Spleen (tissue), 11 donors: ENCODE measurements around the gene NYNRIN. TPM values are rescaled to one million over a fixed set of nuclear protein-coding genes. Genes with fewer than 3 reads are reported as not detected.

Source experiments
- DNase-seq: peaks from one replicate; pipeline ENCODE4 v3.0.0-alpha.2; 2020
- H3K27ac ChIP-seq, 8 donors: fragments of 200-600 bp; sonication (generic) in 7 of 8; 1 replicate in 4 of 8; 2 replicates in 4 of 8; pipeline versions ENCODE4 v1.5.0 to v1.8.0; 2016 to 2021; ENCODE audit warnings: inconsistent platforms in 4 of 8, mild to moderate bottlenecking in 4 of 8, moderate library complexity in 1 of 8
- H3K27me3 ChIP-seq, 7 donors: fragments of 200-600 bp; sonication (generic) in 6 of 7; replicated peaks in 1 of 7; 1 replicate in 4 of 7; 2 replicates in 3 of 7; pipeline versions ENCODE4 v1.5.0 to v1.8.0; 2016 to 2021; ENCODE audit warnings: inconsistent platforms in 3 of 7, mild to moderate bottlenecking in 1 of 7
- H3K36me3 ChIP-seq, 6 donors: fragments of 200-600 bp; sonication (generic) in 5 of 6; 1 replicate in 4 of 6; 2 replicates in 2 of 6; pipeline versions ENCODE4 v1.5.0 to v1.8.0; 2016 to 2021; ENCODE audit warnings: inconsistent platforms in 2 of 6
- H3K4me1 ChIP-seq, 6 donors: fragments of 200-600 bp; sonication (generic) in 5 of 6; 1 replicate in 3 of 6; 2 replicates in 3 of 6; pipeline versions ENCODE4 v1.5.0 to v1.8.0; 2016 to 2021; ENCODE audit warnings: inconsistent platforms in 3 of 6
- H3K4me3 ChIP-seq, 8 donors: fragments of 200-600 bp; sonication (generic) in 7 of 8; 1 replicate in 4 of 8; 2 replicates in 4 of 8; pipeline versions ENCODE4 v1.5.0 to v1.8.0; 2016 to 2021; ENCODE audit warnings: inconsistent platforms in 4 of 8, mild to moderate bottlenecking in 4 of 8, moderate library complexity in 2 of 8
- H3K9me3 ChIP-seq, 8 donors: fragments of 200-600 bp; sonication (generic) in 7 of 8; 1 replicate in 4 of 8; 2 replicates in 4 of 8; pipeline versions ENCODE4 v1.5.0 to v1.8.0; 2016 to 2021; ENCODE audit warnings: inconsistent platforms in 4 of 8
- CTCF ChIP-seq, 11 experiments: fragments of 200-600 bp in 7 of 11; fragments of 450-650 bp in 4 of 11; sonication (generic) in 4 of 11; IDR thresholded peaks in 8 of 11; conservative IDR thresholded peaks in 3 of 11; 1 replicate in 7 of 11; 2 replicates in 4 of 11; pipeline versions ENCODE4 v1.4.0 to v1.8.0; 2016 to 2021; ENCODE audit warnings: antibody characterized with exemption in 11 of 11, inconsistent platforms in 4 of 11, mild to moderate bottlenecking in 1 of 11
- POLR2A ChIP-seq, 3 donors: fragments of 450-650 bp; IDR thresholded peaks; one replicate each; pipeline ENCODE4 v1.5.1; 2017; ENCODE audit warnings: antibody characterized with exemption in 3 of 3, mild to moderate bottlenecking in 1 of 3
- POLR2AphosphoS5 ChIP-seq, 3 donors: sonication (generic); formaldehyde crosslinking; IDR thresholded peaks; one replicate each; pipeline ENCODE4 v1.5.1; 2017; ENCODE audit warnings: antibody characterized with exemption in 3 of 3
- WGBS, 5 donors: extraction: QIAGEN DNeasy Blood & Tissue Kit in 3 of 5; methylation state at CpG; one replicate each; pipeline versions ENCODE4 v1.1.5 to v1.1.7; 2013 to 2018; 5-methylcytosine and 5-hydroxymethylcytosine counted together
- intact Hi-C: fragments of 100-400 bp; cut with DNase I; formaldehyde crosslinking; loops from one replicate; pipeline ENCODE4 v1.15.0; 2023; ENCODE audit warnings: low total_unique reads
- polyA plus RNA-seq, 3 donors: library from polyadenylated mRNA; stranded (reverse); fragments of 200-250 nt; gene quantifications; one replicate each; pipeline ENCODE4 v1.2.1, GENCODE V29; 2013
- total RNA-seq, 7 donors: library from RNA; depleted of rRNA in 3 of 7; stranded (reverse); fragments of >200 nt in 3 of 7; fragmentation: NEBNext Ultra II Directional in 4 of 7; extraction: Animal tissue kit (Norgen Biotek cat#: 25700) in 4 of 7; gene quantifications; one replicate each; pipeline versions ENCODE4 v1.1.0 to v1.2.1, GENCODE V29; 2016 to 2021
- donor health status: healthy with polysubstance abuse.
- donor health status: DM: no; HTN: no; CAD: no; lungs with moderate emphysema.
- donor health status: DM: no; HTN: no; CAD: no.
- donor health status: Bipolar disorder and iron deficiency.
- donor health status: healthy.
- donor health status: DM: no; HTN: no; CAD: no.
- donor health status: DM: yes; HTN: yes; CAD: no.

NYNRIN gene
- total and polyA plus RNA-seq, 10 donors, result 0.87 to 18.0 (median 10.5) TPM

- 85 to 95% (median 92%) methylated on average over 3 of the region's 3 CpGs for WGBS, 5 donors
- peaks cover 1 to 6% (median 5%) of the 10 kb centered on the region in 6 donors for H3K4me1 ChIP-seq
- no peaks in the 10 kb centered on the region for H3K36me3 ChIP-seq
- intact Hi-C loops, result loop anchor here (10.0 kb wide), 1 partner anchor 55 kb away; no protein-coding TSS in a partner anchor
- H3K9me3 ChIP-seq, result peaks cover 0 to 4% (median 0%) of the 10 kb centered on the region in 8 donors
- DNase-seq, result no peak
- TF ChIP-seq POLR2AphosphoS5 (IDR thresholded peaks at IDR 0.05), result no peak
- TF ChIP-seq CTCF (IDR thresholded peaks at IDR 0.05 in 8 of 11, conservative IDR thresholded peaks at IDR 0.05 in 3 of 11), result no peak
- no peak for TF ChIP-seq POLR2A (IDR thresholded peaks at IDR 0.05)
- H3K4me3 ChIP-seq, result no peak overlapping the region
- peaks cover 0 to 24% (median 0%) of the 10 kb centered on the region in 7 donors for H3K27me3 ChIP-seq
- H3K27ac ChIP-seq, result no peak overlapping the region
Observed at GRCh38 chr14:24360281-24360680, 38.5 kb upstream of the NYNRIN start.

GRCh38 chr14:24361326-24361725 is 37.5 kb upstream of the NYNRIN start:
- Histone ChIP-seq H3K36me3 (no peaks in the 10 kb centered on the region), H3K4me3 (no peak overlapping the region), H3K4me1 (peaks cover 8 to 16% (median 15%) of the 10 kb centered on the region in 6 donors), H3K9me3 (peaks cover 0 to 4% (median 0%) of the 10 kb centered on the region in 8 donors), H3K27me3 (peaks cover 0 to 35% (median 0%) of the 10 kb centered on the region in 7 donors), H3K27ac (no peak overlapping the region)
- TF ChIP-seq POLR2A (IDR thresholded peaks at IDR 0.05) (no peak), POLR2AphosphoS5 (IDR thresholded peaks at IDR 0.05) (no peak), CTCF (IDR thresholded peaks at IDR 0.05 in 8 of 11, conservative IDR thresholded peaks at IDR 0.05 in 3 of 11) (no peak)
- WGBS, 5 donors, result 77 to 94% (median 88%) methylated on average over 2 of the region's 2 CpGs
- intact Hi-C loops, result loop anchor here (10.0 kb wide), 1 partner anchor 53 kb away; no protein-coding TSS in a partner anchor
- DNase-seq, result no peak

GRCh38 chr14:24362241-24362960 is 36.4 kb upstream of the NYNRIN start:
- no peak overlapping the region for H3K4me3 ChIP-seq
- no peak for TF ChIP-seq POLR2A (IDR thresholded peaks at IDR 0.05)
- TF ChIP-seq POLR2AphosphoS5 (IDR thresholded peaks at IDR 0.05), result no peak
- no peak for TF ChIP-seq CTCF (IDR thresholded peaks at IDR 0.05 in 8 of 11, conservative IDR thresholded peaks at IDR 0.05 in 3 of 11)
- intact Hi-C loops, result loop anchor here (10.0 kb wide), 1 partner anchor 52 kb away; no protein-coding TSS in a partner anchor
- no peak overlapping the region for H3K27ac ChIP-seq
- H3K4me1 ChIP-seq, result peaks cover 13 to 27% (median 26%) of the 10 kb centered on the region in 6 donors
- peaks cover 0 to 46% (median 4%) of the 10 kb centered on the region in 7 donors for H3K27me3 ChIP-seq
- peaks cover 0 to 4% (median 0%) of the 10 kb centered on the region in 8 donors for H3K9me3 ChIP-seq
- H3K36me3 ChIP-seq, result no peaks in the 10 kb centered on the region
- DNase-seq, result no peak
- 41 to 70% (median 67%) methylated on average over 2 of the region's 2 CpGs for WGBS, 5 donors

- Histone ChIP-seq H3K27me3 (peaks cover 0 to 48% (median 8%) of the 10 kb centered on the region in 7 donors), H3K36me3 (no peaks in the 10 kb centered on the region), H3K4me3 (no peak overlapping the region), H3K27ac (no peak overlapping the region), H3K4me1 (peaks cover 16 to 37% (median 35%) of the 10 kb centered on the region in 6 donors), H3K9me3 (peaks cover 0 to 4% (median 0%) of the 10 kb centered on the region in 8 donors)
- TF ChIP-seq CTCF (IDR thresholded peaks at IDR 0.05 in 8 of 11, conservative IDR thresholded peaks at IDR 0.05 in 3 of 11) (no peak), POLR2A (IDR thresholded peaks at IDR 0.05) (no peak), POLR2AphosphoS5 (IDR thresholded peaks at IDR 0.05) (no peak)
- intact Hi-C loops, result loop anchor here (10.0 kb wide), 1 partner anchor 51 kb away; no protein-coding TSS in a partner anchor
- DNase-seq, result no peak
- WGBS, 5 donors, result 84 to 96% (median 86%) methylated on average over 5 of the region's 5 CpGs
Observed at GRCh38 chr14:24363401-24363800, 35.4 kb upstream of the NYNRIN start.
